Fibroblast of skin of right quadriceps (primary cell): ENCODE results near the gene ZNF793.
A peak's percentile ranks its signal among the peaks of the same experiment; 100 is the strongest.

ENCODE experiments used
- DNase-seq: peaks from one replicate; pipeline ENCODE4 v3.0.0-alpha.2; 2013

The ZNF793 gene

GRCh38 chr19:37506387-37507166 lies at the start of gene ZNF793:
TSS of gene ZNF793 (plus strand) at chr19:37506939. CDS start at chr19:37523440, 16,501 bp downstream.
- DNase-seq = peak; percentile 74

DNA sequence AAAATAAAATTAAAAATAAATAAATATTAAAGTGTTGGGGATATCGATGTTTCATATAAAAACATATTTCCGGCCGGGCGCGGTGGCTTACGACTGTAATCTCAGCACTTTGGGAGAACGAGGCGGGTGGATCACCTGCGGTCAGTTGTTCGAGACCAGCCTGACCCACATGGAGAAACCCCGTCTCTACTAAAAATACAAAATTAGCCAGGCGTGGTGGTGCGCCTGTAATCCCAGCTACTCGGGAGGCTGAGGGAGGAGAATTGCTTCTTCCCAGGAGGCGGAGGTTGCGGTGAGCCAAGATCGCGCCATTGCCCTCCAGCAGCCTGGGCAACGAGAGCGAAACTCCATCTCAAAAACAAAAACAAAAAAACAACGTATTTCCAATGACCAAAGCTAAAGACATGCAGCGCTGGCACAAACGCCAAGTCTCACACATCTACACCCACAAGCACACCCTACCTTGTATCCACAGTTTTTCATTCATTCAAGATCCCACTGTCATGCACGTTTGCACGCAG lies 40.4 kb upstream of the ZNF793 start:
- DNase-seq = no peak

DNA sequence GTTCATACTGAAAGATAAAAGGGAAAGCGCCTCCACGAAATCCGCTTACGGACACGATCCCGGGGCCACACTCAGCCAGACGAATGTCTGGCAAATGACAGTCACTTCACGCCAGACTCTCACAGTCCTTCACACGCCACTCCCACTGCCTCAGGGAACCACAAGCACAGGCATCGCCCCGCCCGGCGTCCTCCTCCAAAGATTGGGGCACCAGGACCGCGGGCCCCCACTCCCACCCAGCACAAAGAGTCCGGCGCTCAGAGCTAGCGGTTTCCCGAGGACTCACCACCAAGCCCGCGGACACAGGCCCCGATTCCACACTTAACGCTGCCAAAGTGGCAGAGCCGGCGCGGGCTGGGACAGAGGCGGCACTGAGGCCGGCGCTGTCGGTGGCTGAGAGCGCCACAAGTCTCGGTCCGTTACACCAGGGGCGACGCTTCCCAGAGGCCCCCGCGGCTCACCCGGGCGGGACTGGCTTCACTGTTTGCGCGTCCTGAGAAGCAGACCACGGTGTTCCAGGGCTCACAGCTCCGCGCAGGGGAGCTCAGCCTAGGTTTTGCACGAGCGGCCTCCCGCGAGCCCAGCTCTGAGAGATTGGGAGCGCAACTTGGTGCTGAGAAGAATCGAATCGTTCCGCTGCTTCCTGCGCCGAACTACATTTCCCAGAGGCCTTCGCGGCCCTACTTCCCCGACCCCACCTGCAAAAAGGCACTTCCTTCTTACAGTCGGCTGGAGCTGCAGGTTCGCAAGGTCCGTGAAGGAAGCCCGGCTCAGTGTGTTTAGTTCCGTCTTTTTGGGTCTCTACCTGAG lies 39.7 kb upstream of the ZNF793 start, which contains the start of gene ZNF569:
Gene ZNF569 (minus strand): TSS at position 647 of the 810 bp plus-strand sequence. CDS start 22,523 bp downstream, outside the sequence.
- DNase-seq = peak; percentile 94

GRCh38 chr19:37467608-37468090 lies 39.1 kb upstream of the ZNF793 start:
- DNase-seq = no peak

DNA sequence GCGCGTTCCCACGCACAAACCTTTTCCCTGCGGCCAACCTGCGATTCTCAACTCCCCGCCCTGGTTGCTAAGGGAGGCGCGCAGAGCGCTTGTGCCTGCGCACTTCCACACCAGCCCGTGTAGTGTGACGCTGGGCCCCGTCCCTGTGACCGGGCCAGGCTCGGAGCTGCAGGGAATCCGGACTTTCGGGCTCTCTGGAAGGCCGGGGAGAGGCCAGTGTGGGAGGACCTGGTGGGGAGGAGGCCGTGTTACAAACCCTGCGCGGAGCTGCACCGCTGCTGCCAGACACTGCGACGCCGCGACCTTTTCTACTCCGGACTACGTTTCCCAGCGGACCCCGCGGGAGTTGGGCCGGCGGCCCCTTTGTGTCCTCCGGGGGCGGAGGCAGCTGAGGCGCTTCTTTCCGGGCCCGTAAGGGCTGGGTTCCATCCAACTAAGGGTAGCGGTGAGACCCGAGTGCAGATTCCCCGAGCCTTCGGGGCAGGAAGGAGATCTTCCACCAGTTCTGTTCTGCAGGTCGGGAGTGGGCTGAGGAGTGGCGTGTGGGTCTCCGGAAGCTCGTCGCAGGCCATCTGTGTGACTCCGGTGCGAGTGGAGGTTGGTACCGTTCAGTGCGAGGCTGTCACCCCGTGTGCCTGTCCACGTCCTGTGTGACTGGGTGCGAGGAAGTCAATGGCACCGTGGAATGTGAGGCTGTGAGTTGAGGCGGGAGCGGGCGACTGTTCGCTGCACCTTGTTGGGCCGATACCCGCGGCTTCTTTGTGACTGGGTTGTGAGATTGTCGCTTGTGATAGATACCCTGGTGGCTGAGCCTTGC lies 37.6 kb upstream of the ZNF793 start, which contains the start of gene ZNF570:
Gene ZNF570 (plus strand): TSS at position 396 of the 817 bp plus-strand sequence. CDS start 999 bp downstream, outside the sequence.
- DNase-seq = peak; percentile 88

DNA sequence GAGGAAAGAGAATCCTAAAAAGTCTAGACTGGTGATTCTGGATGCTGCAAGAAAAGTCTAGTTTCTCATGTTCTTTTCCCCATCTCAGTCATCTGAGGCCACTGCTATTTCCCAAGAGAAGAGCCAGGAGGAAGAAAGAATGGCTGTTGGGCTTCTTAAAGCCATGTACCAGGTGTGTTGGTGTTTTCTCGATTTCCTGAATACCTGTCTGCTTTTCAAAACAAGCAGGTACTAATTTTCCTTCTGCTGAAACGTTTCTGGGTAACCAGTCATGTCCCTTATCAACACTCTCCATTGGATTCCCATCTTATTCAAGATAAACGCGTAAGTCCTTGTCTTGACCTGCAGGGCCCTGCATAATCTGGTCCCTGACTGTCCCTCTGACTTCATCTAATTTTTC lies 36.5 kb upstream of the ZNF793 start:
- no peak for DNase-seq

DNA sequence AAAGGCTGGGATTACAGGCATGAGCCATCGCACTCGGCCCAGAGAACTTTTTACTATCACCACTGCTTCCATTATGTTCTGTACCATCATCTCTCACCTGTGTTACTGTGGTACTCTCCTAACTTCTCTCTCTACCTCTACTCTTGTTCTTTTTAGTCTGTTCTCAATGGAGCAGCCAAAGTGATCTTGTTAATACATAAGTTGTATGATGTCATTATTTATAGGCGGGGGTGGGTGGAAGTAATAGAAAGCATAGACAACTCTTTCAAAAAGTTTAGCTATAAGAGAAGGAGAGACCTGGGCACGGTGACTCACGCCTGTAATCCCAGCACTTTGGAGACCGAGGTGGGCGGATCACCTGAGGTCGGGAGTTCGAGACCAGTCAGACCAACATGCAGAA lies 34.6 kb upstream of the ZNF793 start:
- no peak for DNase-seq

DNA sequence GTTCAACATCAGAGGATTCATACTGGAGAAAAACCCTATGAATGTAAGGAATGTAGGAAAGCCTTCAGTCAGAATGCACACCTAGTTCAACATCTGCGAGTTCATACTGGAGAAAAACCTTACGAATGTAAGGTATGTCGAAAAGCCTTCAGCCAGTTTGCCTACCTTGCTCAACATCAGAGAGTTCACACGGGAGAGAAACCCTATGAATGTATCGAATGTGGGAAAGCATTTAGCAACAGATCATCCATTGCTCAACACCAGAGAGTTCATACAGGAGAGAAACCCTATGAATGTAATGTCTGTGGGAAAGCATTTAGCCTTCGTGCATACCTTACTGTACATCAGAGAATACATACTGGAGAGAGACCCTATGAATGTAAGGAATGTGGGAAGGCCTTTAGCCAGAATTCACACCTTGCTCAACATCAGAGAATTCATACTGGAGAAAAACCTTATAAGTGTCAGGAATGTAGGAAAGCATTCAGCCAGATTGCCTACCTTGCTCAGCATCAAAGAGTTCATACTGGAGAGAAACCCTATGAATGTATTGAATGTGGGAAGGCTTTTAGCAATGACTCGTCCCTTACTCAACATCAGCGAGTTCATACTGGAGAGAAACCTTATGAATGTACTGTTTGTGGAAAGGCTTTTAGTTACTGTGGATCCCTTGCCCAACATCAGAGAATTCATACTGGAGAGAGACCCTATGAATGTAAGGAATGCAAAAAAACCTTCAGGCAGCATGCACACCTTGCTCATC lies 22.2 kb upstream of the ZNF793 start:
- DNase-seq = no peak

DNA sequence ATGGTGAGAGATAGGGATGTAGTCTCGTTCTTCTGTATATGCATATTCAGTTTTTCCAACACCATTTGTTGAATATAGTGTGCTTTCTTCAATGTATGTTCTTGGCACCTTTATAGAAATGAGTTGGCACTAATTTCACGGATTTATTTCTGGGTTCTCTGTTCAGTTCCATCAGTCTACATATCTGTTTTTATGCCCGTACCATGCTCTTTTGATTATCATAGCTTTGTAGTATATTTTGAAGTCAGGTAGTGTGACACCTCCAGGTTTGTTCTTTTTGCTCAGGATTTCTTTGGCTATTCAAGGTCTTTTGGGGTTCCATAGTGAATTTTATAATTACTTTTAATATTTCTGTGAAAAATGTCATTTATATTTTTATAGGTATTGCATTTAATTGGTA lies 14.5 kb upstream of the ZNF793 start:
- DNase-seq = no peak

GRCh38 chr19:37505958-37506386 lies 767 bp upstream of the ZNF793 start:
- DNase-seq = no peak

DNA sequence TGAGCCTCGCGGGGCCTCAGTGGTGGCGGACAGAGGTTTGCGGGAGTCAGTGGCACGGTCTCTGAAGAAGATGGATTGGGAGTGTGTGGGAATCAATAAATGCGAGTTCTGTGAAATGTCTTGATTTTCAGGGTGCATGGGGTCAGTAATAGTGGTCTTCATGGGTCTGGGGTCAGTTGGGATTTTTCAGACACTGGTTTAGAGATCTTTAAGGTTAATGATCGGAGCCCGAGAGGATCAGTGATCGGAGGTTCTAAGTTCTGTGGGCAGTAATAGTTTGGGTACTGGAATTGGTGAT lies 377 bp downstream of the ZNF793 start:
- DNase-seq = no peak

GRCh38 chr19:37511186-37511585 lies 4.4 kb downstream of the ZNF793 start:
- DNase-seq = no peak

DNA sequence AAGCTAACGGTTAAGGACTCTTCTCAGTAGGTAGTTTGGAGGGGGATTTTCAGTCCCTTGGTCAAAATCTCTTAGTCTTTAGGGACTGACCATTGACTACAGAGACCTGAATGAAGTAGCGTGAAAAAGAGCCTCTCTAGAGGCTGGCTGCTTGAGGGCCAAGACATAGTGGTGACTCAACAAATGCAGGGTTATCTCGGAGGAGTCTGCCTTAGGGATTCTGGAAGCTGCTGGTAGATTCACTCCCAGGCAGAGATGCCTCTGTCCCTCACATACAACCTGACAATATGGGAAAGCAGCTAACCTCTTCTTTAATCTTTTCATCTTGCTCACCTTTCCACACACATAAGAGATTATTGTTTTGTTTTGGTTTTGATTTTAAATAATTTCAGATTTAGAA lies 5.1 kb downstream of the ZNF793 start:
- no peak for DNase-seq

GRCh38 chr19:37513397-37513796 lies 6.7 kb downstream of the ZNF793 start:
- DNase-seq = no peak

- no peak for DNase-seq
These were observed 13.2 kb downstream of the ZNF793 start for GRCh38 chr19:37519890-37520289.

DNA sequence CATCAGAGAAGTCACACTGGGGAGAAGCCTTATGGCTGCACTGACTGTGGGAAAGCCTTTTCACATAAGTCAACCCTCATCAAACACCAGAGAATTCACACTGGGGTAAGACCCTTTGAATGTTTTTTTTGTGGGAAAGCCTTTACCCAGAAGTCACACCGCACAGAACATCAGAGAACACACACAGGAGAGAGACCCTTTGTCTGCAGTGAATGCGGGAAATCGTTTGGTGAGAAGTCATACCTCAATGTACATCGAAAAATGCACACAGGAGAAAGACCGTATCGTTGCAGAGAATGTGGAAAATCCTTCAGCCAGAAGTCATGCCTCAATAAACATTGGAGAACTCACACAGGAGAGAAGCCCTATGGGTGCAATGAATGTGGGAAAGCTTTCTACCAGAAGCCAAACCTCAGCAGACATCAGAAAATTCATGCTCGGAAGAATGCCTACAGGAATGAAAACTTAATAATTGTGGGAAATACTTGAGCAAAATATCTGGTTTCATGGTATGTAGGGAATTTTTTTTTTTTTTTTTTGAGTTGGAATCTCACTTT lies 30.7 kb downstream of the ZNF793 start:
- no peak for DNase-seq

GRCh38 chr19:37551129-37551993 lies 44.6 kb downstream of the ZNF793 start:
- peak; percentile 81 for DNase-seq

DNA sequence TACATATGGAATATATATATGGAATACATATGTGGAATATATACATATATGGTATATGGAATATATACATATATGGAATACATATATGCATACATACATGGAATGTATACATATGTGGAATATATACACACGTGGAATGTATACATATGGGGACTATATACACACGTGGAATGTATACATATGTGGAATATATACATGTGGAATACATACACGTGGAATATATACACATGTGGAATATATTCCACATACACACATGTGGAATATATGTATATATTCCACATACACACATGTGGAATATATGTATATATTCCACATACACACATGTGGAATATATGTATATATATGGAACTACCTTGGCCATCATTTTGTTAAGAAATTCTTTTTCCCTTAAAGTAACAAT lies 56.8 kb downstream of the ZNF793 start:
- DNase-seq = no peak

GRCh38 chr19:37564624-37565369 lies 58.1 kb downstream of the ZNF793 start:
- no peak for DNase-seq

- no peak for DNase-seq
These were observed 58.6 kb downstream of the ZNF793 start for GRCh38 chr19:37565370-37565669.
